NCI-H128 (cell line): ENCODE data around the gene PCSK5.
"Not testable (repeated sequence)": the region's sequence is repeated elsewhere in the genome, so short reads cannot be mapped to it uniquely, and the experiment has no call there.

Source experiments
- DNase-seq: peaks from one replicate; lab custom pipeline; 2025; ENCODE audit not compliant: unreplicated experiment; lab: John Stamatoyannopoulos, UW

Gene PCSK5

GRCh38 chr9:75890472-75891276, at the start of gene PCSK5:
Gene PCSK5, plus strand, starts transcription at chr9:75890673. Its CDS starts 509 bp downstream, at chr9:75891182.
- peak; percentile 70 for DNase-seq

GRCh38 chr9:75844321-75844720, 46.2 kb upstream of the PCSK5 start:
- DNase-seq, result no peak

GRCh38 chr9:75845806-75846205, 44.7 kb upstream of the PCSK5 start:
- no peak for DNase-seq

- no peak for DNase-seq
Observed at GRCh38 chr9:75847085-75847484, 43.4 kb upstream of the PCSK5 start.

- DNase-seq, result no peak
Observed at GRCh38 chr9:75850459-75851200, 39.8 kb upstream of the PCSK5 start.

- DNase-seq, result no peak
Observed at GRCh38 chr9:75851917-75852316, 38.6 kb upstream of the PCSK5 start.

- no peak for DNase-seq
Observed at GRCh38 chr9:75852746-75853145, 37.7 kb upstream of the PCSK5 start.

GRCh38 chr9:75855509-75855908, 35.0 kb upstream of the PCSK5 start:
- DNase-seq, result no peak

GRCh38 chr9:75858497-75859092, 31.9 kb upstream of the PCSK5 start:
- no peak for DNase-seq

- DNase-seq, result no peak
Observed at GRCh38 chr9:75864266-75864665, 26.2 kb upstream of the PCSK5 start.

GRCh38 chr9:75866273-75866871, 24.1 kb upstream of the PCSK5 start:
- DNase-seq, result peak; percentile 36

GRCh38 chr9:75868526-75868925, 21.9 kb upstream of the PCSK5 start:
- DNase-seq, result not testable (repeated sequence)

- no peak for DNase-seq
Observed at GRCh38 chr9:75869236-75869635, 21.2 kb upstream of the PCSK5 start.

GRCh38 chr9:75870450-75870849, 20.0 kb upstream of the PCSK5 start:
- no peak for DNase-seq

- DNase-seq, result no peak
Observed at GRCh38 chr9:75871624-75872023, 18.8 kb upstream of the PCSK5 start.

- DNase-seq, result no peak
Observed at GRCh38 chr9:75873712-75874111, 16.8 kb upstream of the PCSK5 start.

- DNase-seq, result no peak
Observed at GRCh38 chr9:75876999-75877640, 13.4 kb upstream of the PCSK5 start.

GRCh38 chr9:75878488-75878860, 12.0 kb upstream of the PCSK5 start:
- DNase-seq, result no peak

GRCh38 chr9:75880618-75881017, 9.9 kb upstream of the PCSK5 start:
- DNase-seq, result no peak

GRCh38 chr9:75881761-75882160, 8.7 kb upstream of the PCSK5 start:
- DNase-seq, result no peak

- DNase-seq, result no peak
Observed at GRCh38 chr9:75885652-75886051, 4.8 kb upstream of the PCSK5 start.
